Inflammatory macrophage (primary cell): ENCODE data around the gene TRIM22.
"Not testable (repeated sequence)": the region's sequence is repeated elsewhere in the genome, so short reads cannot be mapped to it uniquely, and the experiment has no call there.

Experiments
- DNase-seq, 2 donors: peaks; one replicate each; pipeline ENCODE4 v3.0.0-alpha.2; 2020 to 2022
- total RNA-seq, 18 experiments: gene quantifications; one replicate each; lab custom pipeline; 2026; ENCODE audit warnings: mixed read lengths in 6 of 18, inconsistent platforms in 2 of 18; lab: John Stamatoyannopoulos, UW

The TRIM22 gene, protein sequence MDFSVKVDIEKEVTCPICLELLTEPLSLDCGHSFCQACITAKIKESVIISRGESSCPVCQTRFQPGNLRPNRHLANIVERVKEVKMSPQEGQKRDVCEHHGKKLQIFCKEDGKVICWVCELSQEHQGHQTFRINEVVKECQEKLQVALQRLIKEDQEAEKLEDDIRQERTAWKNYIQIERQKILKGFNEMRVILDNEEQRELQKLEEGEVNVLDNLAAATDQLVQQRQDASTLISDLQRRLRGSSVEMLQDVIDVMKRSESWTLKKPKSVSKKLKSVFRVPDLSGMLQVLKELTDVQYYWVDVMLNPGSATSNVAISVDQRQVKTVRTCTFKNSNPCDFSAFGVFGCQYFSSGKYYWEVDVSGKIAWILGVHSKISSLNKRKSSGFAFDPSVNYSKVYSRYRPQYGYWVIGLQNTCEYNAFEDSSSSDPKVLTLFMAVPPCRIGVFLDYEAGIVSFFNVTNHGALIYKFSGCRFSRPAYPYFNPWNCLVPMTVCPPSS
- total RNA-seq, result 44.5 to 763 (median 115) reads per million in 18 experiments

DNA sequence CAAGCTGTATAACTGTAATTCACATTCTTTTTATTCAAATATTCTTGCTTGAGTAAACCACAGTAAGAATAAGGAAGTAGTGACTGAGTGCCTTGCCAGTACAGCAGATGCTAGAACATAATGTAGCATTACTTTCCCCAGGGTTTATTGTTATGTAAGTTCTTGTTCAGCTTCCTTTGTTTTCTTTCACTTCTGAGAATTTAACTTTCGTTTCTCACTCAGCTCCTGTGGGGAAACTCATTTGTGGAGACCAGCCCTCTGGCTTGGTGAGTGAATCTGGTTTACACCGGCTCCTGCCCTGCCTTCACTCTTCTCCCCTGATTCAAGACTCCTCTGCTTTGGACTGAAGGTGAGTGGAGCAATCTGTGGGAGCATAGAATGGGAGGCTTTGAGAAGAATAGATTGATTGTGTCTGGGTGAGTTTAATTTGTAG is at the start of gene TRIM22:
Gene TRIM22, plus strand, starts transcription at position 240 of the 433 bp plus-strand sequence. CDS start 6,443 bp downstream, outside the sequence.
- peak; percentile 69 to 95 for DNase-seq

- no peak for DNase-seq
These were observed 49.6 kb upstream of the TRIM22 start for GRCh38 chr11:5639953-5640352.

GRCh38 chr11:5643585-5643984 is 46.0 kb upstream of the TRIM22 start:
- DNase-seq, result no peak

DNA sequence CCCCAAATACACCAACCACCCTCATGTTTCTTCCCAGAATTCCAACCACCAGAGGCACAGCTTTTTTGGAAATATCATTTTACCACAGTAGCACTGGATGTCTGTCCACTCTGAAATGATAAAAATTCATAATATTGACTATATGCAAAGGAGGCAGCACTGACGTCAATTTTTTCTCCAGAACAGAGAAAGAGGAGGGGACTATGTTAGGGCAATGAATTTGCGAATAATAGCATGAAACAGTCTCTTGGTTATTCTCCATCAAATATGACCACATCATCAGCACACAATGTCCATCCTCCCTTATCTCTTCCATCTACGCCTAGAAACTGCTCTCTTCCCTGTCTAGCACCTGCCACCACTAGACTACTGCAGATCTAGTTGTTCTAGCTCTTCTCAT is 43.5 kb upstream of the TRIM22 start:
- no peak for DNase-seq

DNA sequence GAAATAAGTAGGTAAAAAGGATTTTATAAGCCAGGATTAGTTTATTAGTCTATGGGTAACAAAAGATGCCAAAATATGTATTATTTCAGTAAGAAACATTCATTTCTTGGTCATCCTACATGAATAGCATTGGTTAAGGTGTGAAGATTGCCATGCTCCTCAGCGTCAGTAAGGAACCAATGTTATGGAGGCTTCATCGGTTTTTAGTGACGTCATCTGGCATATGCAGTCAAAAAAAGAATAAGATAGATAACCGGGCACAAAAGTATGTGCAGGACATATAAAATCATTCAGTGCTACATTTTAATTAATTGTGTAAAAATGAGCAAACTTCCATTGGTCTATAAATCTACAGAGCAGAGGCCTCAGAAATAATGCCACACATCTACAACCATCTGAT is 34.1 kb upstream of the TRIM22 start:
- DNase-seq, result no peak

DNA sequence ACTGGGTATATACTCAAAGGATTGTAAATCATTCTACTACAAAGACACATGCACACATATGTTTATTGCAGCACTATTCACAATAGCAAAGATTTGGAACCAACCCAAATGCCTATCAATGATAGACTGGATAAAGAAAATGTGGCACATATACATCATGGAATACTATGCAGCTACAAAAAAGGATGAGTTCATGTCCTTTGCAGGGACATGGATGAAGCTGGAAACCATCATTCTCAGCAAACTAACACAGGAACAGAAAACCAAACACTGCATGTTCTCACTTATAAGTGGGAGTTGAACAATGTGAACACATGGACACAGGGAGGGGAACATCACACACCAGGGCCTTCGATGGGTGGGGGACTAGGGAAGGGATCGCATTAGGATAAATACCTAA is 32.6 kb upstream of the TRIM22 start:
- DNase-seq, result not testable (repeated sequence)

DNA sequence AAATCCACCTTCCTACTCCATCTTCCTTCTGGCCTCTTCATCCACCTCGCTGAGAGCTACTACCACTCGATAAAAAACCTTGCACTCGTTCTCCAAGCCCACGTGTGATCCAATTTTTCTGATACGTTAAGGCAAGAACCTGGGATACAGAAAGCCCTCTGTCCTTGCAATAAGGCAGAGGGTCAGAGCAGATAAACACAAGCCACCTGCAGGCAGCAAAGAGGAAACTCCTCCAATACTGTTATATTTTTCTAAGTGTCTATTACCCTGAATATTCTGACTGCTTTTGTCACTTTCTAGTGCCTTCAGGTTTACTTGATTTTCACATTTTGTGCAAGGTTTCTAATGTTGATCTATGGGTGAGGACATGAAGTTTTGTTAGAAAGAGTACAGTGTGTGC is 31.3 kb upstream of the TRIM22 start:
- DNase-seq, result no peak

DNA sequence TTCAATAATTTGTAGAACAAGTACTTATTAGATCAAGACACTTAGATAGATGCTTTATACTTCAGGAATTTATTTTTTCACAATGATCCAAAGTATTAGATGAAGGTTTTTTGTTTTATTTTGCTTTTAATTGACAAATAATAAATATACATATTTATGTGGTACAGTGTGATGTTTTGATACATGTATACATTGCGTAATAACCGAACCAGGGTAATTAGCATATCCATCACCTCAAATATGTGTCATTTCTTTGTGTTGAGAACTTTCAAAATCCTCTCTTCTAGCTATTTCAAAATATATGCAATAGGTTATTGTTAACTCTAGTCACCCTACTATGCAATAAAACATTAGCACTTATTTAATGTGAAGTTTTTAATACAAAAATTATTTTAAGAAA is 26.1 kb upstream of the TRIM22 start:
- DNase-seq, result no peak

- DNase-seq, result no peak
These were observed 24.5 kb upstream of the TRIM22 start for GRCh38 chr11:5665051-5665570.

DNA sequence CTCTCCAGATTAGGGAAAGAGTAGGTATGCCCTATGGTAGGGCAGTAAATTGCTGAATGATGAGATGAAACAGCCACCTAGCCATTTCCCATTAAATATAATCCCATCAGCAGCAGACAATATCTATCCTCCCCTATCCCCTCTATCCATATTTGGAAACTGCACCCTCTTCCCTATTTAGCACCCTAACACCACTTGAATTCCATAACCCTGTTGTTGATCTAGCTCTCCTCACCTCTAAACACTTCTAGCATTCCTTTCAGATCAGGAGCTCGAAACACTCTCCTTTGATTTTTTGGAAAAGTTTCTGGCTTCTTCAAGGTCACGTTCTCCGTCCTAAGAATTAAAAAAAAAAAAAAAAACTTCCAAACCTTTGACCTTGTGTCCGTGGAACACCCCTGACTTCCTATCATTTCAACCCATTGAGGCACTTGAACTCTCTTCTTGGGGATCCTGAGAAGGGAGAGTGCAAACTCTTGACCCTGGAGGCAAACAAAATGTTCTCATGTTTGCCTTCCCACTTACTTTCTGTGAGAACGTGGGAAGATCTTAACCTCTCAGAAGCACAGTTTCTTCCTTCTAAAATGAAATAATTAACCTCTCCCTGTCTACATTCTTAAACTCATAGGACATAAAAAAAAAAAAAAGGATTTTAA is 23.7 kb upstream of the TRIM22 start:
- DNase-seq, result no peak

GRCh38 chr11:5666402-5666793 is 23.2 kb upstream of the TRIM22 start:
- DNase-seq, result no peak

GRCh38 chr11:5671831-5672230 is 17.8 kb upstream of the TRIM22 start:
- no peak for DNase-seq

DNA sequence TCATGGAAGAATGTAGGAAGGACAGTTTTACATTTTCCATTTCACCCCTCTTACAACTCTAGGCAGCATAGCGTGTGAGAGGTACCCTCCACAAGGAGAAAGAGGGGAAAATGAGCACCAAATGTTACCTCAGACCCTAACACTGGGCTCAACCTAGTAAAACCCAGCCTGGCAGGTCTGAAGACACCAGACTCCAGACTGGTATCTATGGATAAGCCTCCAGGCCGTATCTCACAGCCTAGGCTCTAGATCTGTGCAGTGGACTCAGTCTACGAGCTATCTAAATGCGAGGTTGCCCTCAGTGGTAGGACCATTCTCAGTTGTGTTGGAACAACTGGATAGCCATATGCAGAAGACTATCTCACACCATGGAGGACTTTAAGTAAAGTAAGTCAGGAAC is 15.2 kb upstream of the TRIM22 start:
- DNase-seq, result no peak

DNA sequence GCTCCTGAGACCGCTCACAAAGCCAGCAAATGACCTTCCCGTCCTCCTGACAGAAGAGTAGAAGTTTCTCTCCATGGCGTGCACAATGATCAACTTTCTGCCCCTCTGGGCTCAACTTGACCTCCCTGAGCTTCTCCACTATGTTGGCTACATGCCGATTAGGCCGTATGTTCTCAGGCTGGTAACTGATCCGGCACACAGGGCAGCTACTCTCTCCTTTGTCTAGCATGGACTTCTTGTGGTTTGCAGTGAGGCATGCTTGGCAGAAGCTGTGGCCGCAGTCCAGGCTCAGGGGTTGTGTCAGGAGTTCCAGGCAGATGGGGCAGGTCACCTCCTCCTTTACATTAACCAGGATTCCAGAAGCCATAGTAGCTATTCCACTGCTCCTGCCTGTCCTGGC is 9.8 kb upstream of the TRIM22 start:
- DNase-seq, result no peak

DNA sequence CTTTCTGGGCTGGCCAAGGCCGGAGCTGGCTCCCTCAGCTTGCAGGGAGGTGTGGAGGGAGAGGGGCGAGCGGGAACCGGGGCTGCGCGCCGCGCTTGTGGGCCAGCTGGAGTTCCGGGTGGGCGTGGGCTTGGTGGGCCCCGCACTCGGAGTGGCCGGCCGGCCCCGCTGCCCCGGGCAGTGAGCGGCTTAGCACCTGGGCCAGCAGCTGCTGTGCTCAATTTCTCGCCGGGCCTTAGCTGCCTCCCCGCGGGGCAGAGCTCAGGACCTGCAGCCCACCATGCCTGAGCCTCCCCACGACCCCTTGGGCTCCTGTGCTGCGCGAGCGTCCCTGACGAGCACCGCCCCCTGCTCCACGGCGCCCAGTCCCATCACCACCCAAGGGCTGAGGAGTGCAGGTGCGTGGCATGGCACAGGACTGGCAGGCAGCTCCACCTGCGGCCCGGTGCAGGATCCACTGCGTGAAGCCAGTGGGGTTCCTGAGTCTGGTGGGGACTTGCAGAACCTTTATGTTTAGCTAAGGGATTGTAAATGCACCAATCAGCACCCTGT is 6.6 kb upstream of the TRIM22 start:
- not testable (repeated sequence) for DNase-seq

GRCh38 chr11:5683620-5684019 is 6.0 kb upstream of the TRIM22 start:
- DNase-seq, result not testable (repeated sequence)

DNA sequence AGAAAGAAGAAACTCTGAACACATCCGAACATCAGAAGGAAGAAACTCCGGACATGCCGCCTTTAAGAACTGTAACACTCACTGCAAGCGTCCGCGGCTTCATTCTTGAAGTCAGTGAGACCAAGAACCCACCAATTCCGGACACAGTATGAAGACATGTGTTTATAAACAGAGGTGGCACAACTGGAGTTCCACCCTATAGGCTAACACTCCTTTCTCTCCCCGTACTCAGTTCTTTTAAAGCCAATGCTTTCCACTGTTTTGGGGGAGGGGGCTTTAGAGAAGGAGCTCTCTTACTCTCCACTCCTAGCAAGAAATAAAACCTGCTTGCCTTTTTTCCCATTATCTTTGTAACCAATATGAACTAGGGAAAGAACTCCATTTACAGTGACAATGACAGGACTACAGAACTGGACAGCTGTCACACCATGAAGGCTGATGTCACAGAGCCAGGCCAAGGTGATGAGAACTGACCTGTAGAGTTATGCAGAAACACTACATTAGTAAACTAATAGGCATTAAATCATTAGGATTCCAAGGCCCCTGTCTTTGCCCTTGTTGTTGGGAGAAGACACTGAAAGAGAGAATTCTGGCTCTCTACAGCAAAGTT is 5.4 kb upstream of the TRIM22 start:
- DNase-seq, result no peak

- DNase-seq, result peak; percentile 88 to 90
These were observed 4.8 kb upstream of the TRIM22 start, which contains the start of gene TRIM5 for GRCh38 chr11:5684646-5685362. Gene TRIM5, minus strand, starts transcription at chr11:5685074. Its CDS starts 4,897 bp downstream, at chr11:5680177.

- DNase-seq, result no peak
These were observed 3.2 kb upstream of the TRIM22 start for GRCh38 chr11:5686426-5686825.

DNA sequence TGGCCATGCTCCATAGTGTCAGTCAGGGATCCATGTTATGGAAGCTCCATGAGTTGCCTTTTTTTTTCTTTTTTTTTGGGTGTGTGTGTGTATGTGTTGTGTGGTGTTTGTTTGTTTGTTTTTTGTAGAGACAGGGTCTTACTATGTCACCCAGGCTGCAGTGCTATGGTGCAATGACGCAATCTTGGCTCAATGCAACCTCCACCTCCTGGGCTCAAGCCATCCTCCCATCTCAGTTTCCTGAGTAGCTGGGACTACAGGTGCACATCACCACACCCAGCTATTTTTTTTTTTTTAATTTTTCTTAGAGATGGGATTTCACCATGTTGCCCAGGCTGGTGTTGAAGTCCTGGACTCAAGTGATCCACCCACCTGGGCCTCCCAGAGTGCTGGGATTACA is 1.1 kb upstream of the TRIM22 start:
- DNase-seq, result no peak

- peak; percentile 21 to 29 for DNase-seq
These were observed 626 bp downstream of the TRIM22 start for GRCh38 chr11:5690216-5690615.

DNA sequence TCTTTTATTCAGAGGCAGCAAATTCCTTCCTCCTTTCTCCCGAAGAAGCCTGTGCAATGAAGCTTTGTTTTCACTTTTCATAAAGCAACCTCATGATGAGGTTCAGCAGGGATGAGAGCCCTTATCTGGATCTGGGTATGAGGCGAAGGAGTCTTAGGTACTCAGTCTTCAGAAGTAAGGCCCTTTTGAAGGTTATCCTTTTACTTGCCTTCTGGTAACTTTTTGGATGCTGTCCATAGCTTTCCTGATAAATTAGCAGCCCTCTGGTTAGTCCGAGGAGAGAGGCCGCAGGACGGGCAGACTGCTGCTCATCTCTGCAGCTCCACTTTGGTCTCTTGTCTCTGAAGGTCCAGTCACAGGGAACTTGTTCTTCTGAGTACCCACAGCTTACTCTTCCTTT is 1.1 kb downstream of the TRIM22 start:
- no peak for DNase-seq
